HT-29 (cell line): ENCODE measurements around the gene PRTN3. TPM values are rescaled to one million over a fixed set of nuclear protein-coding genes. Genes with fewer than 3 reads are reported as not detected.

Experiments
- DNase-seq: peaks from one replicate; pipeline ENCODE4 v3.0.0-alpha.2; 2015; ENCODE audit warnings: low spot score
- total RNA-seq: library from RNA; depleted of rRNA; stranded (reverse); fragments of >200 nt; shearing (Covaris generic); gene quantifications from 2 replicates; pipeline ENCODE4 v1.2.3, GENCODE V29; 2014; rRNA removed

Gene PRTN3, protein sequence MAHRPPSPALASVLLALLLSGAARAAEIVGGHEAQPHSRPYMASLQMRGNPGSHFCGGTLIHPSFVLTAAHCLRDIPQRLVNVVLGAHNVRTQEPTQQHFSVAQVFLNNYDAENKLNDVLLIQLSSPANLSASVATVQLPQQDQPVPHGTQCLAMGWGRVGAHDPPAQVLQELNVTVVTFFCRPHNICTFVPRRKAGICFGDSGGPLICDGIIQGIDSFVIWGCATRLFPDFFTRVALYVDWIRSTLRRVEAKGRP
- not detected in 2 replicates for total RNA-seq

GRCh38 chr19:840519-841206, at the start of gene PRTN3:
TSS of gene PRTN3 (plus strand) at chr19:840999. CDS start at chr19:841009, 10 bp downstream.
- no peak for DNase-seq

DNA sequence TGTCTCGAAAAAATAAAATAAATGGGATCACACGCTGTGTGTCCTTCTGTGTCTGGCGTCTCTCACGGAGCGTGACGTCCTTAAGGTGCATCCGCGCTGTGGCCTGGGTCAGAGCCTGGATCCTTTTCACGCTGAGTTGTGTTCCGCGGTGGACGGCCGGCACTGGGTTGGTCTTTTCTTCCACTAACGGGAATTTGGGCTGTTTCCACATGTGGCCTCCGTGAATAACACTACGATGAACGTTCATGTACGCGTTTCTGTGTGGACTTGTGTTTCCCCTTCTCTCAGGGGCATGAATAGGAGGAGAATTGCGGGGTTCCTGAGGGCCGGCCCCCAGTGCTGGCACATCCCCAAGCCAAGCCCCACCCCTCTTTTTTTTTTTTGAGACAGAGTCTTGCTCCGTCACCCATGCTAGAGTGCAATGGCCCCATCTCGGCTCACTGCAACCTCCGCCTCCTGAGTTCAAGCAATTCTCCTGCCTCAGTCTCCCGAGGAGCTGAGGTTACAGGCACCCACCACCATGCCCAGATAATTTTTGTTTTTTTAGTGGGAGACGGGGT, 49.7 kb upstream of the PRTN3 start:
- no peak for DNase-seq

DNA sequence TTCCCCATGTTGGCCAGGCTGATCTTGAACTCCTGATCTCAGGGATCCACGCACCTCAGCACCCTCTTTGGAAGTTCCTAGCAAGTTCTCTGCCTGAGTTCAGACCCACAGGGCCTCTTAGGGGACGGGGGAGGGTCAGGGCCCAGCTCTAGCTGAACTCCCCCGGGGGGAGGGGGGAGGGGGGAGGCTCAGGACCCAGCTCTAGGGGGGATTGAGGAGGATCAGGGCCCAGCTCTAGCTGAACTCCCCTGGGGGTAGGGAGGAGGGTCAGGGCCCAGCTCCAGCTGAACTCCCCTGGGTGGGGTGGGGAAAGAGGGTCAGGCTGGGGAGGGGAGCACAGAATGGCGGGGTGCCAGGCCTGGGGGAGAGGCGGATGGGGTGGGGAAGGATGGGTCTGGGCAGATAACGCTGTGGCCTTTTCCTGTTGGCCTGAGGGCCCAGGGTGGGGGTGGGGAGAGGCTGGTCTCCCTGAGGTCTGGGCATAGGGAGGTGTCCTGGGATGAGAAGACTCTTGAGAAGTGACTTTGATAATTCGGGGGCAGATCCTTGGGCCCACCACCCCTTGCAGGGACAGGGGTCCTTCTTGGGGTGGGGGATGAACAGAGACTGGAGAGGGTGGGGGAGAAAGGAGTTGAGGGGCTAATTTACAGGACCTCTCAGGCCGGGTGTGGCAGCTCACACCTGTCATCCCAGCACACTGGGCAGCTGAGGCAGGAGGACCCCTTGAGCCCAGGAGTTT, 49.1 kb upstream of the PRTN3 start:
- DNase-seq, result no peak

DNA sequence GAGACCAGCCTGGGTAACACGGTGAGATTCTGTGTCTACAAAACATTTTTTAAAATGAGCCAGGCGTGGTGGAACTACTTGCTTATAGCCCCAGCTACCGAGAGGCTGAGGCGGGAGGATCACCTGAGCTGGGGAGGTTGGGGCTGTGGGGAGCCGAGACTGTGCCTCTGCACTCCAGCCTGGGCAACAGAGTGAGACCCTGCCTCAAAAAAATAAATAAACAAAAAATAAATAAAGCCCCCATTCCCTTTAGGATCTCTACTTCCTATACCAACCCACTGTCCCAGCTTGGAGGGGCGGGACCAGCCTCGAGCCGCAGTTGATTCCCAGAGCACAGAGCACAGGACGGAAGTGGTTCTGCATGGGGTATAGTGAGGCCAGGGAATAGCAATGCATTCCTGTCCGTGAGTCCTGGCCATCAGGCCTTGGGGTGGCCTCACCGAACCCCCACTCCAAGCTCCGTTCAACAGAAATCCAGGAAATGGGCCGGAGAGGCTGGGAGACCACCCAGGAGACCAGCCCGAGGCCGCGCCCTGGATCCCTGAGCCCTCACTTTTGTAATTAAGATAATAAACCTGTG, 48.4 kb upstream of the PRTN3 start:
- DNase-seq, result no peak

DNA sequence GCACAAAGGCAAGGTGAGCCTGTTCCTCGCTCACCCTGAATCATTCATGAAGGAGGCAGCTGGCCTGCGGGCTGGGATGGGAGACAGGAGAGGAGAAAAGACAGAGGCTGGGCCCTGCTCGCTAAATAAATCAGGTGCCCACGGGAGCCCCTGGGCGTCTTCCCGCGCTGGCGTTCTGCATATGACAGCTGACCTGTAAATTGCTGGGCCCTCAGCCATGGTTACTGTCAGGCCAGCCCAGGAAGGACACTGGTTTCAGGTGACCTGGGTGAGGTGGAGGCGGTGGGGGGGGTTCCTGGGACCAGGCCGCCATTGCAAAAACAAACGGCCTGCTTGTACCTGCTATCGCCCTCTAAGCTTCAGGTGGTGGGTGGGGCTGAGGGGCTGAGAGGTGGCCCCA, 47.0 kb upstream of the PRTN3 start:
- DNase-seq, result no peak

DNA sequence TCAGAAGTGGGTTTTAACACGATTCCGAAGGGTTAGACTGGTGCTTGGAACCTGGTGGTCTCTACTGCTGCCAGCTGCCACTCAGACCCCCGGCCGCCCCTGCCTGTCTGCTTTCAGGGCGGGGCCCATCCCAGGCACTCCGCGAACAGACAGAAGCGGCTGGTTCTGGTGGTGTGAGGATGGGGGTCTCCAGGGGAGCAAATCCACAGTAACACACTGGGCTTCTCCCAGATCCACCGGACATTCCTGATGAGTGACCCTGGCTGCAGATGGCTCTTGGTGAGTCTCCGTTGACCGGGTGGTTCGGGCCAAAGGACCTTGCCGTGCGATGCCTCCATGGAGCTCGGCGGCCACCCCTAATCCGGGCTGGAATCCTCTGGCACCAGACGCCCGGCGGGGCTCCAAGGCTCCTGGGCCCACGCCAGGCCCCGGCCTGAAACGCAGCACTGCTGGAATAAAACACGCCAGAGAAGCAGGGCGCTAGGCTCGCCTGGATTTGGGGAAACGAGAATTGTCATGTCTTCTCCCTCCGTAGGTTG, 45.7 kb upstream of the PRTN3 start:
- no peak for DNase-seq

- DNase-seq, result no peak
These were observed 44.9 kb upstream of the PRTN3 start for GRCh38 chr19:795691-796581.

DNA sequence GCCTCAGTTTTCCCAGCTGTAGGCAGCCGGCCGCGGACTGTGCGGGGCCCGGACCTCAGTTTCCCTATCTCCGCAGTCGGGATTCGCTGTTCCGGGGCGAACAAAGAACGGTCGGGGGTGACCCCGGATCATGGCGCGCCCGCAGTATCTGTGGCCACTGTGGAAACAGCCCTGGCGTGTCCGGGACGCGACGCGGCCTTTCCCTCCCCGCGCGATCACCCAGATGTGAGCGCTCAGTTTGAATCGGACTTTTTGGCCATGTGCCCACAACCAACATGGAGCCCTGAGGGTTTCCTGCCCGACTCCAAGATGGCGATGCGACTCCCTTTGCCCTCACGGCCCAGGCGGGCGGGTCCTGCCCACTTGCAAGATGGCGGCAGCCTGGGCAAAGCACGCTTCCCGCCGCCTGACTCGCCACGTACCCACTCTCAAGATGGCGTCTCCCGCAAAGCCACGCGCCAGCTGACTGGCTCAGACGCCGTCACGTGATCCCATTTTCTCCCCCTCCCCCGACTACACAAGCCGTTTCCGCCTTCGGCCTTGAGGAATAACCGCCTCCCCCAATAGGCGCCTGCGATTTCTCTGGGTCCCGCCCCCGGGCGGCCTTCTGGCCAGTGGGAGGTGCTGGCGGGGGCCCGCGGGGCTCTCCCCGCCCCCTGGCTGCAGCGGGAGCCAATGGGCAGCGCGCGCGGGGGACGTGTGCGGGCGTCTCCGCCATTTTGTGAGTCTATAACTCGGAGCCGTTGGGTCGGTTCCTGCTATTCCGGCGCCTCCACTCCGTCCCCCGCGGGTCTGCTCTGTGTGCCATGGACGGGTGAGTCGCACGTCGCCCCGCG, 43.9 kb upstream of the PRTN3 start, which contains the start of gene PTBP1:
Gene PTBP1, plus strand, starts transcription at position 761 of the 836 bp plus-strand sequence. Its CDS starts 46 bp downstream, at position 807.
- peak; percentile 97 for DNase-seq

DNA sequence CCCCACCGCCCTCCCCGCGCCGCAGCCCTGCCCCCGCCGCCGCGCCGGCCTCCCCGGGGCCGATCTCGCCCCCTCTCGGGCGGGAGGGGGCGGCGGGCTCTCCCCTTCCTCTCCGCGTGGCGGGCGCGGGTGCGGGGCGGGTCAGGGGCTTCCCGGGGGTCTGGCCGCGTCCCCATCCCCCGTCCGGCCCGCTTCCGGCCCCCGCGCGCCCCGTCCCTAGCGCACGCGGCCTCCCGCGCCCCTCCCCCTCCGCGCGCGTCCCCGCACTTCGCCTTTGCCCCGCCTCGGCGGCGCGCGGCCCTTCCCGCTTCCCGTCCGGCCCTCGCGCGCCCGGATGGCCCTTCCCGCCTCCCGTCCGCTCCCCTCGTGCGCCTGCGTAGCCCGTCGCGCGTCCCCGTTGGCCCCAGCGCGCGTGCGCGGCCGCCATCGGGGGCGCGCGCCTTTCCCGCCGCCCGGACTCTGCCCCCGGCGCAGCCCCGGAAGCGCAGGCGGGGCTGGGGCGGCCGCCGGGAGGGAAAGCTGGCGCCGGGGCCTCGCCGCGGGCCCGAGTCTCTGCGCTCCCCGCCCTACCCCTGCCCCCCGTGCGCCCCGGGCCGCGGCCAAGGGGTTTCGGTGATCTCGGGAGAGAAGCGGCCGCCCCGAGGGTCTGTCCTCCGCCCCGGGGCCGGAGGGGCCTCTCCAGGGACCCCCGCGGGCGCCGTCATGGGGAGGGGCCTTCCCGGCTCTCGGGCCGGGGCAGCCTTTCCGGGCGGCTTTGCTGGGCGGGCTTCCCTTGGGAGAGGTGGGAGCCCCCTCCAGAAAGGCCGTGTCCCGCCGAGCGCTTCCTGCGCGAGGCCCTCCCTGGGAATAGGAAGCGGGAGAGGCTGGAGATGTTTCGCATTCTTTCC, 43.0 kb upstream of the PRTN3 start:
- peak; percentile 85 for DNase-seq

- peak; percentile 5 for DNase-seq
These were observed 42.3 kb upstream of the PRTN3 start for GRCh38 chr19:798415-799075.

- DNase-seq, result peak; percentile 38
These were observed 41.5 kb upstream of the PRTN3 start for GRCh38 chr19:799076-799881.

DNA sequence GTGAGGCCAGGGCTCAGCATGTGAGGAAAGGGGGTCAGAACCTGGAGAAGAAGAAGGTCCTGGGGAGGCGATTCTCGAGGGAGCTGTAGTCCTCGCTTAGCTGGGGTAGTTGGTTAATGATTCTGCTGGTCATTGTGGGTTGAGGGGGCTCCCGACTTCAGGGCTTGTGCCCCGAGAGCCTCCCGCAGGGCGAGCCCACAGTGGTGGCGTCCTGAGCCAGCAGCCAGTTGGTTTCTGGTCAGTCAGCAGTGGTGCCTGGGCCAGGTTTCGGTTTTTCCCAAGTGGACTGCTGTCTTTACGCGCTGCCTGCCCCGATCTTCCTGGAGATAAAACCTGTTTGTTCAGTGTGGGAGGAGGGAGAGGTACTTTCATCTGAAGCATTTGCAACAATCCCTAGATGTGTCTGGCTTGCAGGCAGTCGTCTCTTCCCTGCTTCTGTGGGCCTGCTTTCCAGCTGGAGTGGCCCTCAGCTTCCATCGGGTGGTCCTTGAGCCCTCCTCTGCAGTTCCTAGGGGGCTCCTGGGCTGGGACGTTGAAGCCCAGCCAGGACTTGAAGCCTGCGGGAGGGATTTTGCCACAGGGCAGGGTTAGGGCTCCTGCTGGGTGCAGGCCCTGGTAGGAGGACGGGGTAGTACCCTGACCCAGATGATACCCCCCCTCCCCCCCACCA, 40.3 kb upstream of the PRTN3 start:
- DNase-seq, result peak; percentile 67

GRCh38 chr19:801030-801860, 39.6 kb upstream of the PRTN3 start:
- DNase-seq, result no peak

- DNase-seq, result no peak
These were observed 38.8 kb upstream of the PRTN3 start for GRCh38 chr19:801861-802497.

DNA sequence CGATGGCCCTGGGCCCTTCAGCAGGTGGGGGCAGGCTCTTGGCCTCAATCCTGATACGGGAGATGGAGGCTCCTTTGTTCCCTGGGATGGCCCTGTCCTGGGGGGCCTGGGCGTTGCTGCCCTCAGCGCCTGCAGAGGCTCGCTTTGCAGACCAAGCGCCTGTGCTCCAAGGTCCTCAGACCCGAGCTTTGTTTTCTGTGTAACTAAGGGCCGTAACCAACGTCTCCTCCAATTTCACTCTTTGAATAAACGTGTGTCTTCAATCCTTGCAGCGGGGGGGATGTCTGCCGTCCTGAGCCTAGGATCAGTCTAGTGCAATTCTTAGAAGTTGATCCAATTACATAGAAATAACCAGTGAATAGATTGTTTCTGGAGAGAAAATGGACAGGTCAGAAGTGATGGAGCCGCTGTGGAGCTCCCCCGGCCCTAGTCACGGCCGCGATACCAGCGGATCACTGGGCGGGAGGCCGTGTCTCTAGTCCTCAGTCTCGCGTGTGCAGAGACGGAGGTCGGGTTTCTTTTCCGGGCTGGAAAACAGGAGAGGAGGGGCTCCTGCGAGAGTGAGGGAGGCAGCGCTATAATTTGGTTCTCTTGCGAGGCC, 38.2 kb upstream of the PRTN3 start:
- no peak for DNase-seq
